Stimulated activated memory B cell treated with anti-CD40 and anti-IgM and Interleukin-4, amounts not matched to agents 10 μg/mL and 1 μg/mL and 100 μg/mL, for 72 hours (primary cell): ENCODE measurements around the gene CTIF.

ENCODE experiments used
- ATAC-seq: fragments of 150-1000 bp; cut with Tn5 transposase; 2 replicates; pipeline ENCODE4 v1.10.0; 2021
- H3K27ac Mint-ChIP-seq: one replicate; pipeline ENCODE4 v1.8.0; 2022; ENCODE audit warnings: mild to moderate bottlenecking, mixed read lengths
- H3K27me3 Mint-ChIP-seq: one replicate; pipeline ENCODE4 v1.8.0; 2022; ENCODE audit warnings: mixed read lengths
- H3K36me3 Mint-ChIP-seq: one replicate; pipeline ENCODE4 v1.8.0; 2022; ENCODE audit warnings: mixed read lengths
- H3K4me1 Mint-ChIP-seq: one replicate; pipeline ENCODE4 v1.8.0; 2022; ENCODE audit warnings: mixed read lengths
- H3K4me3 Mint-ChIP-seq: one replicate; pipeline ENCODE4 v1.8.0; 2022; ENCODE audit warnings: mild to moderate bottlenecking, moderate library complexity, mixed read lengths
- H3K9me3 Mint-ChIP-seq: one replicate; pipeline ENCODE4 v1.8.0; 2022; ENCODE audit warnings: mixed read lengths

The CTIF gene

DNA sequence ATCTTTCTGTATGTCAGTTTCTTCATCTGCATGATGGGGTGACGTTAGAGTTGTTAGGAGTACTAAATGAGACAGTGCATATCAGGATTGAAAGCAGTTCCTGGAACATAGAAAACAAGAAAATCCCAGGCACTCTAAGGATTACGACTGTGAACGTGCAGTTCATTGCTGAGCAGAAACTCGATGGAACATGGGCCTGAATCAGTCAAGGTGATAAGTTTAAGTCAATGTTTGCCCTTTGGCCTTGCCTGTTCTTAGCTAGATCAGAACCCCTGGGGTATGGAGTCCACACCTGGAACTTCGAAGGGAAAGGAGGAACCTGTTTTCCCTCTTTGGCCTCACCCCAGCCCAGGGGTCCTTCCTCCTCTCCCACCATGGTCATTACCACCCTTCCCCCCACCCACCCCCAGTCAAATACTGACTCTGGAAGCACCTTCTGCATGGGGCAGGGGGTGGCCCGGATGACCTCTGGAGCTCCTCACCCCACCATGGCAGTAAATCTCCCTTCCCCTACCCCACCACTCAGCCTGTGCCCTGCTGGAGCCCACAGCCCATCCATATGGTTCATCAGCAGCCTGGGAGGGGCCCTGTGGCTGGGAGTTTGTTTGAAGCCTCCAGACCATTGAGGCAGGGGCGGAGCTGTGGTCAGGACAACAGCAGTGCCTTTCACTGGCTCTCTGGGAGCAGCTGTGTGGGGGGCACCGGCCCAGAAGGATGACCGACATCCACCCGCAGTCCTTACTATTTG, 247.8 kb downstream of the CTIF start:
- Mint-ChIP-seq H3K36me3 (no peaks in the 10 kb centered on the region), H3K4me1 (peaks cover 51% of the 10 kb centered on the region), H3K9me3 (no peaks in the 10 kb centered on the region), H3K4me3 (no peak overlapping the region), H3K27ac (peak overlapping the region; percentile 65), H3K27me3 (no peaks in the 10 kb centered on the region)
- no peak for ATAC-seq

- Mint-ChIP-seq H3K9me3 (no peaks in the 10 kb centered on the region), H3K27me3 (no peaks in the 10 kb centered on the region), H3K4me1 (peaks cover 54% of the 10 kb centered on the region), H3K36me3 (no peaks in the 10 kb centered on the region), H3K4me3 (no peak overlapping the region), H3K27ac (peak overlapping the region; percentile 34)
- ATAC-seq, result no peak
These were observed 248.6 kb downstream of the CTIF start for GRCh38 chr18:48787203-48788151.

DNA sequence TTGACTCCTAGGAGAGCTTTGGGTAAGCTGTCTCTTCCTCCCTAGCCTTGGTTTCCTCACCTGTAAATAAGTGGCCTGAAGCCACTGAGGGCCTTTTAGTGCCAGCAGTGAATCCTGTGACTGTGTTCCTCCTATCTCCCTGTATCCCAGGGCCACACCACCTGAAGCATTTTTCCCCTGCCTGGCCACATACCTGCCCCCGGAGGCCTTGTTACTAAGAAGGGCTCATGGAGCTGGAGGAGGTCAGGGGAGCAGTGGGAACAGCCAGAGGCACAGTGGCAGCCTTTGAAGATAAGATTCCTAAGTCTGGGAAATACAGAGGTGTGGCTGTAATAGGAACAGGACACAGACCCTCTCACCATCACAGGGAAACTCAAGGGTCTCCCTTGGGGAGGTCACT, 249.5 kb downstream of the CTIF start:
- Mint-ChIP-seq H3K4me3 (no peak overlapping the region), H3K27ac (peak overlapping the region; percentile 30), H3K4me1 (peaks cover 54% of the 10 kb centered on the region), H3K36me3 (no peaks in the 10 kb centered on the region), H3K27me3 (no peaks in the 10 kb centered on the region), H3K9me3 (no peaks in the 10 kb centered on the region)
- ATAC-seq, result no peak

DNA sequence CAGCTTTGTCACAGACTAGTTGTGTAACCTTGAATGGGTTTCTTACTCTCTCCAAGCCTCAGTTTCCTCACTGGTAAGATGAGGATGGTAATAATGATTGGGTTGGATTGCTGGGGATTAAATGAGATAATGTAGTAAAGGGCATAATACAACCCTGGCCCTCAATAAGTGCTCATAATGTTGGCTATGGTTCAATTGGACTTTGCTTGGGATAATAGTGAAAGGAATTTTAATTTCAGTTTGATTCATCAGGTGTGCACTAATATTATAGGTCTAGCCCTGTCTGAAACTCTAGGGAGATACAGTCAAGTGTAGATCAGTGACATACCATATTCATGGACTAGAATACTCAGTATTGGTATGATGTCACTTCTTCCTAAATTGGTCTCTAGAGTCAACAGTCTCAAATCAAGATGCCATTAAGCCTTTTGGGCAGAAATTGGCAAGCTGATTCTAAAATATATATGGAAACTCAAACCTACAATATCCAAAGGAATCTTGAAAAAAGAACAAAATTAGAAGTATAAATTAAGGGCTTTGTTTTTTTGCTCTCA, 250.5 kb downstream of the CTIF start:
- Mint-ChIP-seq H3K27ac (no peak overlapping the region), H3K27me3 (no peaks in the 10 kb centered on the region), H3K4me1 (peaks cover 45% of the 10 kb centered on the region)

GRCh38 chr18:48790226-48790863, 251.5 kb downstream of the CTIF start:
- H3K27ac Mint-ChIP-seq, result peak overlapping the region; percentile 65
- ATAC-seq, result no peak

More for the DNA sequence above, 250.5 kb downstream of the CTIF start:
- no peak for ATAC-seq
- Mint-ChIP-seq H3K4me3 (no peak overlapping the region), H3K9me3 (no peaks in the 10 kb centered on the region), H3K36me3 (no peaks in the 10 kb centered on the region)

DNA sequence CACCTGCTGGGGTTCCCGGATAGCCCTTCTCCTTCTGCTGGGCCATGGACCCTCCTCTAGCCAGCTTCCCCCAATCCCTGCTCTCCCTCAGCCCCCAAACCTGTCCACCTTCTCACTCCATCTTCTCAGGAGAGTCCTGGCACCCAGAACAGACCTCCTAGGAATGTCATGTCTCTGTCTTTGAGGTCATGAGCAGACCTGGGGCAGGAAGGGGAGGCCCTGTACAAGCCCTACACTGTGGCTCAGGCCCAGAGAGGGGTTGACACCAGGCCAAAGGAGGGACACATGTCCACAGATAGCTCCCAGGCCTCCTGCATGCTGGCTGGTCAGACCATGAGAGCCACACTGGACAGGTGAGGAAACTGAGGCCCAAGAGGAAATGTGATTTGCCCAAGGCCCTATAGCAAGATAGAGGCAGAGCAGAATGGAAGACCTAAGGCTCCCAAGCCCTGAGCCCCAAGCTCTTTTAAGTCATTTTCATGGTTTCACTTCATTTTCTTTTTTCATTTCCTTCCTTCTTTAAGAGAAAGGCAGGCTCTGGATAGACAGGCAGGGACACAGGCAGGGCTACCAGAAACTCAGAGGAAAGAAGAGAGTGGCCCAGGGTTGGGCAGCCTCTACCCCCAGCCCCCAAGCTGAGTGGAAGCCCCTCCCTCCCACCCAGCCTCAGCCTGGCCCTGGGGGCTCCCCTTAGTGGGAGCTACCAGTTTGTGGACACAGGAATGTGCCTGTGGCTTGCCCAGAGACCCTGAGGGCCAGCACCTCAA, 252.2 kb downstream of the CTIF start:
- Mint-ChIP-seq H3K27ac (peak overlapping the region; percentile 65), H3K36me3 (no peaks in the 10 kb centered on the region), H3K4me1 (peaks cover 28% of the 10 kb centered on the region), H3K27me3 (no peaks in the 10 kb centered on the region), H3K9me3 (no peaks in the 10 kb centered on the region), H3K4me3 (no peak overlapping the region)
- peak; percentile 53 for ATAC-seq

More at GRCh38 chr18:48790226-48790863, 251.5 kb downstream of the CTIF start:
- Mint-ChIP-seq H3K27me3 (no peaks in the 10 kb centered on the region), H3K4me1 (peaks cover 35% of the 10 kb centered on the region), H3K4me3 (no peak overlapping the region), H3K36me3 (no peaks in the 10 kb centered on the region), H3K9me3 (no peaks in the 10 kb centered on the region)

- no peaks in the 10 kb centered on the region for H3K27me3 Mint-ChIP-seq
- peaks cover 23% of the 10 kb centered on the region for H3K4me1 Mint-ChIP-seq
- no peak for ATAC-seq
These were observed 252.8 kb downstream of the CTIF start for GRCh38 chr18:48791636-48792105.

DNA sequence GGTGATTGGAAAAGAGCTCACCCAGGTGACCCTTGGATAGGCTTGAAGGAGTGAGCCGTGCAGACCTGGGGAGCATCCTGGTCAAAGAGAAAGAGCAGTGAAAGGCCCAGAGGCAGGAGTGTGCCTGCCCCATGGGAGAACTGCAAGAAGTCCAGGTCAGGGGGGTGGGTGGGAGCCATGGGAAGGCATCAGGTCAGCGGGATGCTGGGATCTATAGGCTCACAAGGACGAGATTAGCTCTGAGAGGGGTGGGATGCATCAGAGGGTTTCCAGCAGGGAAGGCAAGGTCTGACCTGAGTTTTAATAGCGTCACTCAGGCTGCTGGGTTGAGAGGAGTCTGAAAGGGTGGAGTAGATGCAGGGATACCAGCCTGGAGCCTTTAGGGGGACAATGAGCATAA, 253.3 kb downstream of the CTIF start:
- H3K4me3 Mint-ChIP-seq, result no peak overlapping the region
- no peak for ATAC-seq
- no peaks in the 10 kb centered on the region for H3K9me3 Mint-ChIP-seq
- peak overlapping the region; percentile 65 for H3K27ac Mint-ChIP-seq
- no peaks in the 10 kb centered on the region for H3K27me3 Mint-ChIP-seq
- H3K4me1 Mint-ChIP-seq, result peaks cover 19% of the 10 kb centered on the region
- no peaks in the 10 kb centered on the region for H3K36me3 Mint-ChIP-seq

More at GRCh38 chr18:48791636-48792105, 252.8 kb downstream of the CTIF start:
- Mint-ChIP-seq H3K9me3 (no peaks in the 10 kb centered on the region), H3K36me3 (no peaks in the 10 kb centered on the region), H3K27ac (peak overlapping the region; percentile 65), H3K4me3 (no peak overlapping the region)

GRCh38 chr18:48792611-48793380, 254.0 kb downstream of the CTIF start:
- H3K36me3 Mint-ChIP-seq, result no peaks in the 10 kb centered on the region
- H3K9me3 Mint-ChIP-seq, result no peaks in the 10 kb centered on the region
- H3K27me3 Mint-ChIP-seq, result no peaks in the 10 kb centered on the region
- peaks cover 23% of the 10 kb centered on the region for H3K4me1 Mint-ChIP-seq
- no peak overlapping the region for H3K4me3 Mint-ChIP-seq
- peak overlapping the region; percentile 65 for H3K27ac Mint-ChIP-seq
- ATAC-seq, result no peak

DNA sequence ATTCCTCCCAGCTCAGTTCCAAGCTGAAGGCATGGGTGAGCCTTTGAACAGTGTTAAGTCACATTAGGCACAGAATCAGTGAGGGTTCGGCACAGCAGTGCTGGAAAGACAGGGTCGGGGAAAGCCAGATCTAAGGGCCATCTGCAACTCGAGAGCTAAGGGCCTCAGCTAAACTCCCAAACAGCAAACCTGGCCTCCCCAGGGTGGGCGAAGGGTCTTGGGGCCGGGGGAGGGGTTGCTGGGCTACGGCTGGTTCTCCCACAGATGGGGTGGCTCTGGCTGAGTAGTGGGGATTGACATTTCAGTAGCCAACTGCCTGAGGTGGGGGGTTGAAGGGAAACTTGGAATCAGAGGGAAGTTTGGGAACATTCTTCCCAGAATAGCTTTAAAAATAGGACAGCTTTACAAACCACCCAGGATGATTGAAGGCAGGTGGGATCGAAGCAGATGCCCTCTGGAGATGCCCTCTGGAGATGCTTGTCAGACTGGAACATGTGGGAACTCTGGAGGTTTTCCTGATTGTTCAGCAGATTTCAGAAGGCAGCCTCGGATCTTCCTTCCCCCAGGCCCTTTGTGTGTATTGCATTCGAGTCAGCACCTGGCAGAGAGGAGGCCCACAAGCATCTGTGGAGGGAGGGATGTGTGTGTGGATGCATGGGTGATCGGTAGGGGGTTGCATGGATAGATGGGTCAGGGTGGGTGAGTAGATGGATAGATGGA, 255.6 kb downstream of the CTIF start:
- ATAC-seq, result no peak
- H3K9me3 Mint-ChIP-seq, result no peaks in the 10 kb centered on the region
- peaks cover 33% of the 10 kb centered on the region for H3K4me1 Mint-ChIP-seq
- no peak overlapping the region for H3K4me3 Mint-ChIP-seq
- no peaks in the 10 kb centered on the region for H3K36me3 Mint-ChIP-seq
- H3K27me3 Mint-ChIP-seq, result no peaks in the 10 kb centered on the region
- H3K27ac Mint-ChIP-seq, result no peak overlapping the region

DNA sequence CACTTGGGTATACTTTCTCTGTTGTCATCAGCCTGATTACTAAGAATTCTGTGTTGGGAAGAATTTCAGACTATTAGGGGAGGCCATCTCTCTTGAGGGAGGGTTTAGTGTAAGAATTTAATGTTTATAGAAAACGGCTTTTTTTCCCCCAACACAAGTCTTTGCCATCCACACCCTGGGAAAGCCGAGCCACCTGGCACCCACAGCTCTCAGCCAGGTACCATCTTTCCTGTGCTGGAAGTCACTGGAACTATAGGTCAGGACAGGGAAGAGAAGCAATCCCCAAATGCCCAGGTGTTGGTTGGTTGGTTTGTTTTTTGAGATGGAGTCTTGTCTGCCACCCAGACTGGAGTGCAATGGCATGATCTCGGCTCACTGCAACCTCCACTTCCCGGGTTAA, 256.9 kb downstream of the CTIF start:
- Mint-ChIP-seq H3K9me3 (no peaks in the 10 kb centered on the region), H3K27ac (no peak overlapping the region), H3K36me3 (no peaks in the 10 kb centered on the region), H3K27me3 (no peaks in the 10 kb centered on the region), H3K4me1 (peaks cover 41% of the 10 kb centered on the region), H3K4me3 (no peak overlapping the region)
- ATAC-seq, result no peak

- peak overlapping the region; percentile 24 for H3K27ac Mint-ChIP-seq
- H3K36me3 Mint-ChIP-seq, result no peaks in the 10 kb centered on the region
- H3K27me3 Mint-ChIP-seq, result no peaks in the 10 kb centered on the region
- H3K4me3 Mint-ChIP-seq, result no peak overlapping the region
- H3K9me3 Mint-ChIP-seq, result no peaks in the 10 kb centered on the region
- H3K4me1 Mint-ChIP-seq, result peaks cover 41% of the 10 kb centered on the region
- ATAC-seq, result no peak
These were observed 257.8 kb downstream of the CTIF start for GRCh38 chr18:48796491-48797205.

GRCh38 chr18:48797841-48798255, 259.0 kb downstream of the CTIF start:
- H3K4me1 Mint-ChIP-seq, result peaks cover 50% of the 10 kb centered on the region
- H3K9me3 Mint-ChIP-seq, result no peaks in the 10 kb centered on the region
- no peaks in the 10 kb centered on the region for H3K36me3 Mint-ChIP-seq
- H3K27me3 Mint-ChIP-seq, result no peaks in the 10 kb centered on the region
- H3K4me3 Mint-ChIP-seq, result no peak overlapping the region
- peak overlapping the region; percentile 24 for H3K27ac Mint-ChIP-seq
- no peak for ATAC-seq
